Gastroesophageal sphincter (tissue), 4 donors: ENCODE measurements around the gene RRP15. TPM values are rescaled to one million over a fixed set of nuclear protein-coding genes. Genes with fewer than 3 reads are reported as not detected.

ENCODE experiments used
- ATAC-seq: fragments of 150-250 bp; one replicate; pipeline ENCODE4 v1.9.1; 2016; ENCODE audit warnings: mild to moderate bottlenecking, moderate library complexity
- H3K27ac ChIP-seq, 4 donors: fragments of 200-600 bp; sonication (generic) in 3 of 4; 1 replicate in 3 of 4; 2 replicates in 1 of 4; pipeline ENCODE4 v1.5.1; 2016 to 2019
- H3K27me3 ChIP-seq: fragments of 200-600 bp; sonication (generic); one replicate; pipeline ENCODE4 v1.5.1; 2019
- H3K36me3 ChIP-seq, 2 donors: fragments of 200-600 bp; sonication (generic); one replicate each; pipeline ENCODE4 v1.5.1; 2019; ENCODE audit warnings: control low read depth in 1 of 2
- H3K4me1 ChIP-seq, 3 donors: fragments of 200-600 bp; sonication (generic); 1 replicate in 2 of 3; 2 replicates in 1 of 3; pipeline ENCODE4 v1.5.1; 2016 to 2019; ENCODE audit warnings: control low read depth in 2 of 3
- H3K4me3 ChIP-seq, 2 donors: fragments of 200-600 bp; sonication (generic); one replicate each; pipeline ENCODE4 v1.5.1; 2019; ENCODE audit warnings: mild to moderate bottlenecking in 1 of 2, moderate library complexity in 1 of 2
- H3K9me3 ChIP-seq, 3 donors: fragments of 200-600 bp; sonication (generic); one replicate each; pipeline ENCODE4 v1.5.1; 2017 to 2019; ENCODE audit warnings: control low read depth in 2 of 3
- CTCF ChIP-seq, 4 experiments: fragments of 200-600 bp in 2 of 4; fragments of 450-650 bp in 2 of 4; sonication (generic) in 1 of 4; IDR thresholded peaks; one replicate each; pipeline ENCODE4 v1.5.1; 2017 to 2019; ENCODE audit warnings: antibody characterized with exemption in 4 of 4, mild to moderate bottlenecking in 2 of 4, moderate library complexity in 2 of 4
- EP300 ChIP-seq: sonication (generic); formaldehyde crosslinking; IDR thresholded peaks from one replicate; pipeline ENCODE4 v1.6.1; 2017; ENCODE audit warnings: antibody characterized with exemption, mild to moderate bottlenecking
- POLR2A ChIP-seq, 2 donors: fragments of 450-650 bp; IDR thresholded peaks; one replicate each; pipeline ENCODE4 v1.6.1; 2017; ENCODE audit warnings: antibody characterized with exemption in 2 of 2, mild to moderate bottlenecking in 2 of 2, moderate library complexity in 1 of 2
- POLR2AphosphoS5 ChIP-seq: sonication (generic); formaldehyde crosslinking; IDR thresholded peaks from one replicate; pipeline ENCODE4 v1.6.1; 2017; ENCODE audit warnings: antibody characterized with exemption
- WGBS, 2 donors: methylation state at CpG; one replicate each; pipeline ENCODE4 v1.1.5; 2018; ENCODE audit warnings: low coverage in 1 of 2; 5-methylcytosine and 5-hydroxymethylcytosine counted together
- total RNA-seq, 4 donors: library from RNA; depleted of rRNA; stranded (reverse); fragments of >200 nt; gene quantifications; one replicate each; pipeline ENCODE4 v1.1.0, GENCODE V29; 2016

The RRP15 gene
- total RNA-seq, 4 donors from 2014 or later: 7.0 to 13.5 (median 9.4) TPM

DNA sequence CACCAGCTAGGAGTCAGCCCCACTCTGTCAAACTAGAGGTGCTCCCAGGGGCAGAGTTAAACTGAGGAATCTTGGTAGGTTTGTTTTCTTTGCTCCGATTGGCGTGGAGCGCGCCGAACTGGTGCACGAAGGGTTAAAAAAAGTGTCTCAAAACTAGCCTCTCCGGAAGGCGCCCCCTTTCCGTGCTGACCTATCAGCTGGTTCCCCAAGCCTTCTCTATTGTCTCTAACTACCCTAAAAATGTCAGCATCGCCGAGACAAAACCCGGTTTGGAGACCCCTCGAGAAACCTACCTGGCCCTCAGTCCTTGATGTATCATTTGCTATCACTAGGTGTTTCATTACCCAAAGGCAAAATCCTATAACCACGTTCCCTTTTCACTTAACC is 62.2 kb downstream of the RRP15 start:
- H3K36me3 ChIP-seq: no peaks in the 10 kb centered on the region
- H3K27me3 ChIP-seq: no peaks in the 10 kb centered on the region
- no peak for TF ChIP-seq EP300
- TF ChIP-seq CTCF (IDR thresholded peaks at IDR 0.05): peak in 1 of 4 experiments; percentile 11
- no peaks in the 10 kb centered on the region for H3K9me3 ChIP-seq
- peaks cover 3 to 59% (median 10%) of the 10 kb centered on the region in 3 donors for H3K4me1 ChIP-seq
- WGBS, 2 donors: 0% methylated on average over 6 to 14 of the region's 14 CpGs
- H3K27ac ChIP-seq: peak overlapping the region; percentile 19 to 89 (median 84)
- peak overlapping the region; percentile 55 to 77 for H3K4me3 ChIP-seq
- no peak for ATAC-seq

- Histone ChIP-seq H3K27ac (peak overlapping the region; percentile 19 to 89 (median 84)), H3K27me3 (no peaks in the 10 kb centered on the region), H3K9me3 (no peaks in the 10 kb centered on the region), H3K4me3 (peak overlapping the region; percentile 55 to 77), H3K4me1 (peaks cover 3 to 60% (median 10%) of the 10 kb centered on the region in 3 donors), H3K36me3 (no peaks in the 10 kb centered on the region)
- WGBS, 2 donors: 0 to 3% methylated on average over 9 of the region's 9 CpGs
- ATAC-seq: no peak
- TF ChIP-seq EP300 (no peak), POLR2A (IDR thresholded peaks at IDR 0.05) (no peak)
These were observed 62.9 kb downstream of the RRP15 start for GRCh38 chr1:218347723-218348627.

DNA sequence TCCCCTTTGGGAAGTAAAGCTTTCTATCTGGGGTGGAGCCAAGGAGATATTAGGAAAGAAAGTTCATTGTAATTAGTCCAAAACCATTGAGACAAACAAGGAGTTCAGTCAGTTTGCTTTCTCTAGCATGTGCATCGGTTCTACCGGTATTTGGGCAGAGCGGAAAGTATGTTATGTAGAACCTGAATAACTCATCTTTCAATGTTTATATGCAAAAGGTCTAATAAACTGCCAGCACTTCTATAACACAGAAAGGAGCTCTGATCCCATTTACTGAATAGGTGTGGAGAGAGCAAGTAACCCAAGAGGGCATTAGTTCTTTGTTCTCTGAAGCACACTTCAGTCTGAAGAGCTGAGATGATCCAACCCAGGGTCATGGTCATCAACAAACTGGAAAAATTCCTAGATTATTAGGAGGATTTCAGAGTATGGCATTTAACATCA is 63.6 kb downstream of the RRP15 start:
- H3K4me1 ChIP-seq: peaks cover 3 to 60% (median 10%) of the 10 kb centered on the region in 3 donors
- ATAC-seq: no peak
- no peak for TF ChIP-seq CTCF (IDR thresholded peaks at IDR 0.05)
- TF ChIP-seq POLR2AphosphoS5: peak; percentile 27
- H3K27me3 ChIP-seq: no peaks in the 10 kb centered on the region
- no peaks in the 10 kb centered on the region for H3K36me3 ChIP-seq
- peak overlapping the region; percentile 10 to 77 for H3K4me3 ChIP-seq
- 8 to 19% methylated on average over 3 of the region's 3 CpGs for WGBS, 2 donors
- H3K9me3 ChIP-seq: no peaks in the 10 kb centered on the region
- H3K27ac ChIP-seq: peak overlapping the region; percentile 19 to 87 (median 76)

DNA sequence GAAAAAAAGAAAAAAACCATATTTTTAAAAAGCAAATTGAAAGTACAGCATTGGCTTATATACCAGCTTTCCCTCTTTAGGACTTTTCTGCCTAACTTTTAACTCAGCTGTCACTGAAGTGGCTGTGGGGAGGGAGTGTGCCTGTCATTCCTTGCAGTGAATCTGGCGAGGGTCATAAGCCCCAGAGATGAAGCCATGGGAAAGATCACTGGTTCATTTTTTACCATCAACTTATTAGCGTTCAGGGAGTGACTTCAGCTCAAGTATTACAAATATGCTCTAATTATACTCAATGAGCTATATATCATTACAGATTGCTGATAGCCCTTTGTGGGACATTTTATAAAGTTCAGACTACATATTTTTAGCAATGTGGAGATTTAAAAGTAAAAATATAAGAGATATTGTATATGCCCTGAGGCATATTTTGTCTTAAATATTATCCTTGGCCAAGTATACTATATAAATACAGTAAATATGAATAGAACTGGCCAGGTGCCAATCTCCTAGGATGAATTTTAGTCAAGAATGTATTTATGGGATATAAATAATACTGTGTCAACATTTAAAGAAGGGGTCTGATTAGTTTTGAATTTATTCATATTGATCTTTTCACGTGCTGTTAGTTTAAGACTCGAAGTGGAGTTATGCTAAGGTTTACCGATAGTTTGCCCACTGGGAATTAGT is 64.4 kb downstream of the RRP15 start:
- TF ChIP-seq EP300 (no peak), POLR2A (IDR thresholded peaks at IDR 0.05) (no peak), POLR2AphosphoS5 (no peak)
- no peaks in the 10 kb centered on the region for H3K36me3 ChIP-seq
- H3K9me3 ChIP-seq: no peaks in the 10 kb centered on the region
- peaks cover 3 to 56% (median 10%) of the 10 kb centered on the region in 3 donors for H3K4me1 ChIP-seq
- no peaks in the 10 kb centered on the region for H3K27me3 ChIP-seq
- H3K27ac ChIP-seq: peak overlapping the region in 3 of 4 donors; percentile 74 to 87 (median 80)
- peak overlapping the region in 1 of 2 donors; percentile 77 for H3K4me3 ChIP-seq
- 34 to 40% methylated on average over 5 of the region's 5 CpGs for WGBS, 2 donors
- no peak for ATAC-seq

GRCh38 chr1:218350035-218350525 is 65.0 kb downstream of the RRP15 start:
- peaks cover 3 to 52% (median 4%) of the 10 kb centered on the region in 3 donors for H3K4me1 ChIP-seq
- H3K27ac ChIP-seq: peak overlapping the region in 3 of 4 donors; percentile 74 to 87 (median 80)
- H3K4me3 ChIP-seq: peak overlapping the region in 1 of 2 donors; percentile 77
- WGBS, 2 donors: 49 to 61% methylated on average over 7 of the region's 7 CpGs
- ATAC-seq: no peak
- no peaks in the 10 kb centered on the region for H3K36me3 ChIP-seq
- H3K27me3 ChIP-seq: no peaks in the 10 kb centered on the region
- H3K9me3 ChIP-seq: no peaks in the 10 kb centered on the region
- no peak for TF ChIP-seq EP300
- TF ChIP-seq POLR2AphosphoS5: no peak
- no peak for TF ChIP-seq CTCF (IDR thresholded peaks at IDR 0.05)
- TF ChIP-seq POLR2A (IDR thresholded peaks at IDR 0.05): no peak
